Measurements from ENCODE around the gene MBD5. TPM values are rescaled to one million over a fixed set of nuclear protein-coding genes. Genes with fewer than 3 reads are reported as not detected.

MBD5 gene
- polyA plus RNA-seq, 2 of the 4 experiments (the other 2 are of a cell fraction), result 5.4 to 24.1 TPM

- no peak overlapping the region for H3K4me2 ChIP-seq
- no peak for DNase-seq (ENCODE audit: low read depth in 1 of 2, low spot score in 1 of 2)
- WGBS (ENCODE audit: missing lambda C conversion rate), result 98% methylated on average over 3 of the region's 3 CpGs
- TF ChIP-seq MAZ (IDR thresholded peaks at IDR 0.05; ENCODE audit: borderline replicate concordance, low read depth, low read length) (no peak), EHMT2 (IDR thresholded peaks at IDR 0.05; ENCODE audit: low read depth) (no peak), MAX (IDR thresholded peaks at IDR 0.05) (no peak), HDAC2 (IDR thresholded peaks at IDR 0.05) (no peak), BCL3 (IDR thresholded peaks at IDR 0.05) (no peak), RAD21 (conservative IDR thresholded peaks at IDR 0.05 in 1 of 2, IDR thresholded peaks at IDR 0.05 in 1 of 2) (no peak), KDM1A (IDR thresholded peaks at IDR 0.05; ENCODE audit: low read depth) (no peak), ZSCAN20 (CRISPR knock-in tag; IDR thresholded peaks at IDR 0.05) (no peak), FOSL2 (IDR thresholded peaks at IDR 0.05) (no peak), FOSL2 (CRISPR knock-in tag; IDR thresholded peaks at IDR 0.05) (no peak), POLR2AphosphoS2 (conservative IDR thresholded peaks at IDR 0.05; ENCODE audit: low read length) (no peak), POLR2A (IDR thresholded peaks at IDR 0.05; ENCODE audit: low read length) (no peak), GATA3 (IDR thresholded peaks at IDR 0.05; ENCODE audit: borderline replicate concordance) (no peak), REST (IDR thresholded peaks at IDR 0.05) (no peak), ESRRA (IDR thresholded peaks at IDR 0.05; ENCODE audit: borderline replicate concordance, low read length) (no peak), RCOR1 (IDR thresholded peaks at IDR 0.05; ENCODE audit: low read depth, low read length) (no peak), PHF8 (IDR thresholded peaks at IDR 0.05; ENCODE audit: borderline replicate concordance, low read depth) (no peak), HMGXB4 (CRISPR knock-in tag; IDR thresholded peaks at IDR 0.05; ENCODE audit: borderline replicate concordance) (no peak)
- FAIRE-seq, result no peak
- POLR2A ChIA-PET, result no interaction called here
- no peak overlapping the region for H3K4me3 ChIP-seq
- ATAC-seq, result no peak
- H3K27ac ChIP-seq, result no peak overlapping the region
- CTCF ChIA-PET, result no interaction called here
- peaks cover 10% of the 10 kb centered on the region; the same call in 1 of the 3 replicates for H3K4me1 ChIP-seq
- H3K9me3 ChIP-seq, result no peaks in the 10 kb centered on the region
These were observed 258.3 kb downstream of the MBD5 start for GRCh38 chr2:148279216-148279615.

- no peak overlapping the region for H3K4me2 ChIP-seq
- FAIRE-seq (no peak), DNase-seq (ENCODE audit: low read depth in 1 of 2, low spot score in 1 of 2) (no peak), ATAC-seq (no peak)
- POLR2A ChIA-PET, result no interaction called here
- H3K4me1 ChIP-seq, result peaks cover 11% of the 10 kb centered on the region; the same call in 1 of the 3 replicates
- 63% methylated on average over 1 of the region's 1 CpG for WGBS (ENCODE audit: missing lambda C conversion rate)
- H3K9me3 ChIP-seq, result no peaks in the 10 kb centered on the region
- CTCF ChIA-PET, result no interaction called here
- no peak overlapping the region for H3K4me3 ChIP-seq
- H3K27ac ChIP-seq, result no peak overlapping the region
- TF ChIP-seq USF2 (IDR thresholded peaks at IDR 0.05) (no peak), FOSL2 (IDR thresholded peaks at IDR 0.05) (no peak), FOSL2 (CRISPR knock-in tag; IDR thresholded peaks at IDR 0.05) (peak; percentile 69)
These were observed 261.3 kb downstream of the MBD5 start for GRCh38 chr2:148282201-148282600.

All from A549 (cell line).